A673 (cell line): Measurements from ENCODE around the gene C14orf132.

Experiments
- CTCF ChIP-seq: fragments of 300-800, 200-600 bp; sonication (generic); conservative IDR thresholded peaks from 2 replicates; pipeline ENCODE4 v1.5.1; 2017; ENCODE audit warnings: low read depth, mild to moderate bottlenecking, antibody characterized with exemption, low read length, moderate library complexity, mixed read lengths
- EZH2 ChIP-seq: fragments of 200-600 bp; sonication (generic); IDR thresholded peaks from 2 replicates; pipeline ENCODE4 v1.6.1; 2017; ENCODE audit warnings: borderline replicate concordance, low read depth, mild to moderate bottlenecking, mixed read lengths, antibody characterized with exemption, low read length; ENCODE audit not compliant: poor library complexity, severe bottlenecking

- no peak for TF ChIP-seq CTCF
- TF ChIP-seq EZH2 = no peak
Measured at GRCh38 chr14:96035456-96035855, 3.7 kb upstream of the C14orf132 start.
